Keratinocyte (primary cell): ENCODE measurements around the gene GPR37L1. TPM values are rescaled to one million over a fixed set of nuclear protein-coding genes. Genes with fewer than 3 reads are reported as not detected.

Experiments
- DNase-seq: peaks from one replicate; pipeline ENCODE4 v3.0.0-alpha.2; 2011; ENCODE audit warnings: low read depth, missing footprints, low spot score
- FAIRE-seq: peaks from 2 replicates; lab custom pipeline; 2011; peaks lifted over from hg19 to GRCh38; lab: Jason Lieb, UNC
- H2AFZ ChIP-seq: 2 replicates; pipeline ENCODE4 v1.6.0; 2012; ENCODE audit warnings: low read length, control low read depth, inconsistent platforms; ENCODE audit not compliant: control insufficient read depth
- H3K27ac ChIP-seq: 2 replicates; pipeline ENCODE4 v1.5.1; 2011; ENCODE audit warnings: low read length; ENCODE audit not compliant: control insufficient read depth, insufficient read depth
- H3K27me3 ChIP-seq: 3 replicates; pipeline ENCODE4 v1.6.0; 2011; ENCODE audit warnings: low read length; ENCODE audit not compliant: control insufficient read depth, insufficient read depth; ENCODE audit errors: extremely low read depth
- H3K36me3 ChIP-seq, 2 experiments: 2 replicates in 1 of 2; 3 replicates in 1 of 2; pipeline ENCODE4 v1.5.1; 2011; ENCODE audit warnings: low read length in 2 of 2, mild to moderate bottlenecking in 1 of 2; ENCODE audit not compliant: control insufficient read depth in 2 of 2, insufficient read depth in 2 of 2; ENCODE audit errors: extremely low read depth in 1 of 2
- H3K4me1 ChIP-seq: 3 replicates; pipeline ENCODE4 v1.5.1; 2011; ENCODE audit warnings: low read length; ENCODE audit not compliant: control insufficient read depth, insufficient read depth; ENCODE audit errors: extremely low read depth
- H3K4me2 ChIP-seq: 3 replicates; pipeline ENCODE4 v1.6.0; 2011; ENCODE audit warnings: low read depth, low read length; ENCODE audit not compliant: control insufficient read depth, insufficient read depth; ENCODE audit errors: extremely low read depth
- H3K4me3 ChIP-seq, 3 experiments: fragments of 200-600 bp in 1 of 3; sonication (generic) in 1 of 3; 2 replicates in 2 of 3; 3 replicates in 1 of 3; pipeline ENCODE4 v1.5.1; 2011 to 2016; ENCODE audit warnings: low read length in 3 of 3, mild to moderate bottlenecking in 3 of 3, control low read depth in 2 of 3, inconsistent platforms in 1 of 3, low read depth in 1 of 3, mixed read lengths in 1 of 3, mixed run types in 1 of 3, moderate library complexity in 1 of 3; ENCODE audit not compliant: control insufficient read depth in 2 of 3, insufficient read depth in 2 of 3; ENCODE audit errors: extremely low read depth in 1 of 3
- H3K79me2 ChIP-seq: 2 replicates; pipeline ENCODE4 v1.6.0; 2012; ENCODE audit warnings: low read length; ENCODE audit not compliant: control insufficient read depth, insufficient read depth
- H3K9ac ChIP-seq: 3 replicates; pipeline ENCODE4 v1.6.0; 2011; ENCODE audit warnings: low read length; ENCODE audit not compliant: control insufficient read depth, insufficient read depth; ENCODE audit errors: extremely low read depth
- H3K9me1 ChIP-seq: 3 replicates; pipeline ENCODE4 v1.6.0; 2011; ENCODE audit warnings: low read length; ENCODE audit not compliant: control insufficient read depth, insufficient read depth; ENCODE audit errors: extremely low read depth
- H3K9me3 ChIP-seq: 2 replicates; pipeline ENCODE4 v1.5.1; 2012; ENCODE audit warnings: low read depth, low read length; ENCODE audit not compliant: control insufficient read depth
- H4K20me1 ChIP-seq: 3 replicates; pipeline ENCODE4 v1.6.0; 2011; ENCODE audit warnings: low read length; ENCODE audit not compliant: control insufficient read depth, insufficient read depth; ENCODE audit errors: extremely low read depth
- EZH2 ChIP-seq: IDR thresholded peaks from one replicate; pipeline ENCODE4 v1.6.1; 2012; ENCODE audit warnings: inconsistent platforms, mild to moderate bottlenecking, low read length, moderate library complexity
- dilution Hi-C: fragments of 300-500 bp; cut with MboI; formaldehyde crosslinking; loops from one replicate; pipeline ENCODE4 v1.7.0; 2020; ENCODE audit warnings: low sequenced_read_pairs; ENCODE audit not compliant: extremely low pct_ligation_motif_present
- polyA plus RNA-seq, 5 experiments: library from polyadenylated mRNA; depleted of rRNA in 3 of 5; stranded (reverse) in 3 of 5; stranded (forward) in 1 of 5; unstranded in 1 of 5; fragments of >200 nt; gene quantifications; 1 replicate in 1 of 5; 2 replicates in 3 of 5; 3 replicates in 1 of 5; pipeline versions ENCODE4 v1.2.1 to v1.2.3, GENCODE V29; 2011 to 2012; ENCODE audit warnings: missing spikeins in 2 of 5, low read depth in 1 of 5, low replicate concordance in 1 of 5
- TF ChIP-seq, protein P1 (sequence below), 3 experiments: IDR thresholded peaks in 1 of 3; conservative IDR thresholded peaks in 1 of 3; optimal IDR thresholded peaks in 1 of 3; 2 replicates in 2 of 3; 3 replicates in 1 of 3; pipeline versions ENCODE3 to v1.5.1; 2011; ENCODE audit warnings: low read length in 3 of 3, mild to moderate bottlenecking in 3 of 3, moderate library complexity in 2 of 3, control low read depth in 1 of 3, inconsistent platforms in 1 of 3; ENCODE audit not compliant: insufficient read depth in 2 of 3; ENCODE audit errors: extremely low read depth in 1 of 3

Gene GPR37L1
- polyA plus RNA-seq, 1 donor (not counting 4 experiments of a cell fraction or from before 2014, with no cell fraction given): not detected

- Histone ChIP-seq H3K9ac (no peak overlapping the region), H2AFZ (no peak overlapping the region), H3K9me3 (no peaks in the 10 kb centered on the region), H3K27ac (no peak overlapping the region), H3K4me3 (no peak overlapping the region), H3K36me3 (no peaks in the 10 kb centered on the region), H3K4me2 (no peak overlapping the region), H3K4me1 (no peaks in the 10 kb centered on the region), H3K27me3 (no peaks in the 10 kb centered on the region), H4K20me1 (no peaks in the 10 kb centered on the region), H3K9me1 (no peaks in the 10 kb centered on the region), H3K79me2 (no peaks in the 10 kb centered on the region)
- TF ChIP-seq, protein P1, sequence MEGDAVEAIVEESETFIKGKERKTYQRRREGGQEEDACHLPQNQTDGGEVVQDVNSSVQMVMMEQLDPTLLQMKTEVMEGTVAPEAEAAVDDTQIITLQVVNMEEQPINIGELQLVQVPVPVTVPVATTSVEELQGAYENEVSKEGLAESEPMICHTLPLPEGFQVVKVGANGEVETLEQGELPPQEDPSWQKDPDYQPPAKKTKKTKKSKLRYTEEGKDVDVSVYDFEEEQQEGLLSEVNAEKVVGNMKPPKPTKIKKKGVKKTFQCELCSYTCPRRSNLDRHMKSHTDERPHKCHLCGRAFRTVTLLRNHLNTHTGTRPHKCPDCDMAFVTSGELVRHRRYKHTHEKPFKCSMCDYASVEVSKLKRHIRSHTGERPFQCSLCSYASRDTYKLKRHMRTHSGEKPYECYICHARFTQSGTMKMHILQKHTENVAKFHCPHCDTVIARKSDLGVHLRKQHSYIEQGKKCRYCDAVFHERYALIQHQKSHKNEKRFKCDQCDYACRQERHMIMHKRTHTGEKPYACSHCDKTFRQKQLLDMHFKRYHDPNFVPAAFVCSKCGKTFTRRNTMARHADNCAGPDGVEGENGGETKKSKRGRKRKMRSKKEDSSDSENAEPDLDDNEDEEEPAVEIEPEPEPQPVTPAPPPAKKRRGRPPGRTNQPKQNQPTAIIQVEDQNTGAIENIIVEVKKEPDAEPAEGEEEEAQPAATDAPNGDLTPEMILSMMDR (optimal IDR thresholded peaks at IDR 0.05 in 1 of 3, IDR thresholded peaks at IDR 0.05 in 1 of 3, conservative IDR thresholded peaks at IDR 0.05 in 1 of 3; ENCODE audit: extremely low read depth in 1 of 3, insufficient read depth in 2 of 3, low read length in 3 of 3): no peak
- dilution Hi-C loops: no loop called here
- FAIRE-seq (no peak), DNase-seq (no peak)
Measured at GRCh38 chr1:202151045-202151444, 28.3 kb downstream of the GPR37L1 start.

- dilution Hi-C loops: no loop called here
Measured at GRCh38 chr1:202152399-202152798, 29.7 kb downstream of the GPR37L1 start.

More at GRCh38 chr1:202152399-202152798, 29.7 kb downstream of the GPR37L1 start:
- FAIRE-seq: no peak
- no peaks in the 10 kb centered on the region for H3K9me1 ChIP-seq
- no peaks in the 10 kb centered on the region for H3K27me3 ChIP-seq
- H3K9me3 ChIP-seq: no peaks in the 10 kb centered on the region
- H3K4me1 ChIP-seq: no peaks in the 10 kb centered on the region
- H3K4me3 ChIP-seq: no peak overlapping the region
- no peak overlapping the region for H3K27ac ChIP-seq
- H3K9ac ChIP-seq: no peak overlapping the region
- H3K4me2 ChIP-seq: no peak overlapping the region
- DNase-seq: no peak
- no peaks in the 10 kb centered on the region for H4K20me1 ChIP-seq
- no peaks in the 10 kb centered on the region for H3K36me3 ChIP-seq
- no peaks in the 10 kb centered on the region for H3K79me2 ChIP-seq
- TF ChIP-seq EZH2: no peak
- TF ChIP-seq, protein P1 (optimal IDR thresholded peaks at IDR 0.05 in 1 of 3, IDR thresholded peaks at IDR 0.05 in 1 of 3, conservative IDR thresholded peaks at IDR 0.05 in 1 of 3; ENCODE audit: extremely low read depth in 1 of 3, insufficient read depth in 2 of 3, low read length in 3 of 3): no peak
- no peak overlapping the region for H2AFZ ChIP-seq
